UCSD-AML1 (cell line): Measurements from ENCODE around the gene CCL24.
"Not testable (repeated sequence)": the region's sequence is repeated elsewhere in the genome, so short reads cannot be mapped to it uniquely, and the experiment has no call there.

Experiments
- DNase-seq: peaks from one replicate; lab custom pipeline; 2025; ENCODE audit not compliant: unreplicated experiment; lab: John Stamatoyannopoulos, UW

Gene CCL24

GRCh38 chr7:75820688-75821087, 7.1 kb upstream of the CCL24 start:
- DNase-seq, result no peak

GRCh38 chr7:75819711-75820110, 6.1 kb upstream of the CCL24 start:
- DNase-seq, result no peak

- no peak for DNase-seq
These were observed 4.9 kb upstream of the CCL24 start for GRCh38 chr7:75818472-75818871.

GRCh38 chr7:75817116-75817515, 3.5 kb upstream of the CCL24 start:
- no peak for DNase-seq

- DNase-seq, result no peak
These were observed 1.9 kb upstream of the CCL24 start for GRCh38 chr7:75815418-75816064.

GRCh38 chr7:75814407-75814947, 871 bp upstream of the CCL24 start:
- no peak for DNase-seq

GRCh38 chr7:75813084-75813483, 522 bp downstream of the CCL24 start:
- DNase-seq, result no peak

- no peak for DNase-seq
These were observed 1.5 kb downstream of the CCL24 start for GRCh38 chr7:75811894-75812678.

- no peak for DNase-seq
These were observed 4.2 kb downstream of the CCL24 start for GRCh38 chr7:75809396-75809795.

GRCh38 chr7:75808106-75808505, 5.5 kb downstream of the CCL24 start:
- no peak for DNase-seq

GRCh38 chr7:75807452-75807851, 6.2 kb downstream of the CCL24 start:
- DNase-seq, result no peak

- DNase-seq, result no peak
These were observed 6.9 kb downstream of the CCL24 start for GRCh38 chr7:75806560-75807307.

GRCh38 chr7:75804705-75805104, 8.9 kb downstream of the CCL24 start:
- no peak for DNase-seq

- DNase-seq, result no peak
These were observed 9.6 kb downstream of the CCL24 start for GRCh38 chr7:75804004-75804403.

- no peak for DNase-seq
These were observed 11.1 kb downstream of the CCL24 start for GRCh38 chr7:75802552-75802821.

- DNase-seq, result no peak
These were observed 14.8 kb downstream of the CCL24 start for GRCh38 chr7:75798770-75799169.

GRCh38 chr7:75796420-75796819, 17.2 kb downstream of the CCL24 start:
- DNase-seq, result no peak

- DNase-seq, result no peak
These were observed 17.7 kb downstream of the CCL24 start for GRCh38 chr7:75795831-75796285.

GRCh38 chr7:75793676-75794075, 19.9 kb downstream of the CCL24 start:
- no peak for DNase-seq

GRCh38 chr7:75792567-75792966, 21.0 kb downstream of the CCL24 start:
- not testable (repeated sequence) for DNase-seq

GRCh38 chr7:75789361-75789924, 24.2 kb downstream of the CCL24 start:
- no peak for DNase-seq
